HCT116 (cell line): ENCODE data around the gene LRRC8B. TPM values are rescaled to one million over a fixed set of nuclear protein-coding genes. Genes with fewer than 3 reads are reported as not detected.

Experiments used
- ATAC-seq: fragments of 200-7000 bp; cut with Tn5 transposase; 2 replicates; pipeline ENCODE4 v1.9.1; 2020; ENCODE audit warnings: mild to moderate bottlenecking, moderate library complexity
- BruUV-seq: library from RNA; stranded (reverse); fragments of 400-500 nt; replicated peaks from 2 replicates; lab custom pipeline; 2021; lab: Mats Ljungman, UMichigan
- CTCF ChIA-PET: fragments of 300-600 bp; sonication (Branson Sonifier 250); formaldehyde crosslinking; loops from one replicate; lab custom pipeline; 2021; ENCODE audit warnings: antibody characterized with exemption; lab: Charles Lee
- POLR2A ChIA-PET: fragments of 300-600, 350-600 bp; sonication (Branson Sonifier 250); formaldehyde crosslinking; loops from one replicate; lab custom pipeline; 2021; ENCODE audit warnings: antibody characterized with exemption; lab: Charles Lee
- RAD21 ChIA-PET, 2 experiments: fragments of 300-600 bp; sonication (Branson Sonifier 250); formaldehyde crosslinking; loops; one replicate each; lab custom pipeline; 2023; ENCODE audit warnings: low total read pairs in 2 of 2; ENCODE audit not compliant: uncharacterized antibody in 2 of 2, unreplicated experiment in 2 of 2, low non-redundant PET in 1 of 2; lab: Charles Lee
- DNase-seq: peaks from one replicate; pipeline ENCODE4 v3.0.0-alpha.2; 2010; ENCODE audit warnings: low read depth, low spot score
- H2AFZ ChIP-seq: fragments of 200-600 bp; shearing (Covaris generic), sonication (generic); 2 replicates; pipeline ENCODE4 v1.6.1; 2017; ENCODE audit warnings: low read depth, mixed run types, mixed read lengths, antibody characterized with exemption, low read length; ENCODE audit not compliant: poor library complexity, severe bottlenecking
- H3K27ac ChIP-seq: 2 replicates; pipeline ENCODE4 v1.5.1; 2012; ENCODE audit warnings: low read depth, low read length
- H3K27me3 ChIP-seq: fragments of 200-600 bp; sonication (generic); 2 replicates; pipeline ENCODE4 v1.6.1; 2016; ENCODE audit warnings: mixed run types, low read length, mixed read lengths; ENCODE audit not compliant: insufficient read depth
- H3K36me3 ChIP-seq, 2 experiments: fragments of 200-500 bp in 1 of 2; fragments of 200-600 bp in 1 of 2; sonication (Bioruptor generic) in 1 of 2; sonication (generic) in 1 of 2; 2 replicates each; pipeline versions ENCODE4 v1.5.1 to v1.6.1; 2014 to 2016; ENCODE audit warnings: low read length in 2 of 2, inconsistent platforms in 1 of 2, mixed read lengths in 1 of 2, mixed run types in 1 of 2; ENCODE audit not compliant: insufficient read depth in 2 of 2, control insufficient read depth in 1 of 2
- H3K4me1 ChIP-seq, 2 experiments: fragments of 200-600 bp in 1 of 2; sonication (generic) in 1 of 2; 2 replicates each; pipeline versions ENCODE4 v1.5.1 to v1.6.1; 2012 to 2017; ENCODE audit warnings: low read length in 2 of 2, inconsistent platforms in 1 of 2, mild to moderate bottlenecking in 1 of 2, mixed read lengths in 1 of 2, mixed run types in 1 of 2, moderate library complexity in 1 of 2; ENCODE audit not compliant: insufficient read depth in 2 of 2, control insufficient read depth in 1 of 2
- H3K4me2 ChIP-seq: fragments of 200-600 bp; sonication (generic); 2 replicates; pipeline ENCODE4 v1.6.1; 2017; ENCODE audit warnings: mixed run types, low read length, mixed read lengths
- H3K4me3 ChIP-seq, 2 experiments: fragments of 200-600 bp in 1 of 2; sonication (generic) in 1 of 2; replicated peaks in 1 of 2; 2 replicates each; pipeline ENCODE4 v1.5.1; 2011 to 2016; ENCODE audit warnings: low read length in 2 of 2, control low read depth in 1 of 2, low read depth in 1 of 2, mild to moderate bottlenecking in 1 of 2, mixed read lengths in 1 of 2, mixed run types in 1 of 2
- H3K79me2 ChIP-seq: fragments of 200-600 bp; sonication (generic); 2 replicates; pipeline ENCODE4 v1.6.1; 2017; ENCODE audit warnings: mild to moderate bottlenecking, mixed run types, low read length, moderate library complexity, mixed read lengths; ENCODE audit not compliant: insufficient read depth
- H3K9ac ChIP-seq: fragments of 200-600 bp; sonication (generic); 2 replicates; pipeline ENCODE4 v1.6.1; 2016; ENCODE audit warnings: low read length, mixed read lengths
- H3K9me2 ChIP-seq: fragments of 200-600 bp; sonication (generic), shearing (Covaris generic); 2 replicates; pipeline ENCODE4 v1.6.1; 2017; ENCODE audit warnings: mixed run types, mild to moderate bottlenecking, moderate library complexity; ENCODE audit not compliant: insufficient read depth
- H3K9me3 ChIP-seq, 2 experiments: fragments of 200-500 bp in 1 of 2; fragments of 200-600 bp in 1 of 2; sonication (Bioruptor generic) in 1 of 2; sonication (generic) in 1 of 2; 2 replicates each; pipeline ENCODE4 v1.6.1; 2014 to 2017; ENCODE audit warnings: low read length in 2 of 2, mixed read lengths in 2 of 2, inconsistent platforms in 1 of 2, low read depth in 1 of 2, mild to moderate bottlenecking in 1 of 2, mixed run types in 1 of 2, moderate library complexity in 1 of 2; ENCODE audit not compliant: control insufficient read depth in 1 of 2, insufficient read depth in 1 of 2
- H4K20me1 ChIP-seq: fragments of 200-600 bp; sonication (generic), shearing (Covaris generic); 2 replicates; pipeline ENCODE4 v1.6.1; 2017; ENCODE audit warnings: mixed run types, mild to moderate bottlenecking, moderate library complexity; ENCODE audit not compliant: insufficient read depth
- EGR1 ChIP-seq: IDR thresholded peaks from 2 replicates; pipeline ENCODE4 v1.6.1; 2012; ENCODE audit warnings: low read depth
- ELF1 ChIP-seq: IDR thresholded peaks from 2 replicates; pipeline ENCODE4 v1.6.1; 2012; ENCODE audit warnings: low read depth, borderline replicate concordance
- EZH2phosphoT487 ChIP-seq: fragments of 200-600 bp; IDR thresholded peaks from 2 replicates; pipeline ENCODE4 v1.6.1; 2018; ENCODE audit warnings: antibody characterized with exemption, borderline replicate concordance
- FOSL1 ChIP-seq: IDR thresholded peaks from 2 replicates; pipeline ENCODE4 v1.6.1; 2012; ENCODE audit warnings: low read depth
- JUND ChIP-seq: IDR thresholded peaks from 2 replicates; pipeline ENCODE4 v1.6.1; 2012
- POLR2A ChIP-seq: IDR thresholded peaks from 2 replicates; pipeline ENCODE4 v1.7.0; 2011; ENCODE audit warnings: borderline replicate concordance; ENCODE audit not compliant: insufficient read depth, insufficient read length; ENCODE audit errors: extremely low read depth
- RAD21 ChIP-seq: IDR thresholded peaks from 2 replicates; pipeline ENCODE4 v1.6.1; 2012; ENCODE audit warnings: low read depth, mild to moderate bottlenecking
- SP1 ChIP-seq: IDR thresholded peaks from 2 replicates; pipeline ENCODE4 v1.6.1; 2012; ENCODE audit warnings: low read depth
- SRF ChIP-seq: IDR thresholded peaks from 2 replicates; pipeline ENCODE4 v1.6.1; 2012; ENCODE audit warnings: low read depth
- YY1 ChIP-seq: IDR thresholded peaks from 2 replicates; pipeline ENCODE4 v1.6.1; 2011; ENCODE audit warnings: low read length, low read depth, moderate library complexity, mild to moderate bottlenecking; ENCODE audit not compliant: insufficient replicate concordance; ENCODE audit errors: extremely low read depth
- ZFX ChIP-seq: fragments of 450-650 bp; IDR thresholded peaks from 2 replicates; pipeline ENCODE4 v1.6.1; 2017
- ZNF274 ChIP-seq: fragments of 200-500 bp; sonication (Bioruptor generic); IDR thresholded peaks from 2 replicates; pipeline ENCODE4 v1.6.1; 2014; ENCODE audit warnings: mild to moderate bottlenecking, low read depth, low read length, inconsistent platforms
- intact Hi-C: fragments of 100-400 bp; cut with micrococcal nuclease; formaldehyde crosslinking; loops from 2 replicates; pipeline ENCODE4 v1.10.0; 2022
- total RNA-seq: library from RNA; stranded (reverse); gene quantifications from one replicate; pipeline ENCODE4 v1.2.1, GENCODE V29; 2021; ENCODE audit not compliant: unreplicated experiment
- TF ChIP-seq, protein P1 (sequence below): IDR thresholded peaks from 2 replicates; pipeline ENCODE4 v1.6.1; 2012
- TF ChIP-seq, protein P2 (sequence below), 3 experiments: fragments of 200-600 bp in 1 of 3; sonication (generic) in 1 of 3; IDR thresholded peaks in 2 of 3; conservative IDR thresholded peaks in 1 of 3; 2 replicates each; pipeline ENCODE4 v1.5.1; 2012 to 2017; ENCODE audit warnings: low read depth in 2 of 3, low read length in 2 of 3, antibody characterized with exemption in 1 of 3, borderline replicate concordance in 1 of 3, control low read depth in 1 of 3, mild to moderate bottlenecking in 1 of 3, mixed read lengths in 1 of 3, mixed run types in 1 of 3, moderate library complexity in 1 of 3; ENCODE audit not compliant: insufficient read depth in 1 of 3
- TF ChIP-seq, protein P3 (sequence below): IDR thresholded peaks from 2 replicates; pipeline ENCODE4 v1.6.1; 2012; ENCODE audit warnings: low read depth
- TF ChIP-seq, protein P4 (sequence below): IDR thresholded peaks from 2 replicates; pipeline ENCODE4 v1.6.1; 2012
- TF ChIP-seq, protein P5 (sequence below): IDR thresholded peaks from 2 replicates; pipeline ENCODE4 v1.6.1; 2011; ENCODE audit warnings: mild to moderate bottlenecking, low read length, moderate library complexity; ENCODE audit not compliant: insufficient replicate concordance; ENCODE audit errors: extremely low read depth

Gene LRRC8B
- total RNA-seq, 1 experiment from 2014 or later: 17.9 TPM

DNA sequence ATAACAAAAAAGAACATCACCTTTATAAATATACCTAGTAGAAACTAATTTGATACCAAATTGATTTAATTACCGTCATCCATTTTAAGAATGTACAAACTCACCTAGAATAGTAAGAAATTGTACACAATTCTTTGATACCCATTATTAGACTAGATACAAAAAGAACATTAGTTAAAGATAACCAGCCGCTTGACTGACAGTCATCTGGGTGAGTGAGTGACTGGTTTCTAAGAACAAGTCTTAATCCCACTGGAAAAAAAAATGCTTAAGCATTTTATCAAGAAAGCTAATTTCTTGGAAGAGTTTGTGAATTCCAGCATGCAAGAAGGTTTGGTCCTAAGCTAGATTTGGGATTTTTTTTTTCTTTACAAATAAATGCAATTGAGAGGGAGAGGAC lies 10.9 kb downstream of the LRRC8B start:
- BruUV-seq: no TSS peak
- Histone ChIP-seq H3K27me3 (no peaks in the 10 kb centered on the region), H3K4me1 (no peaks in the 10 kb centered on the region), H3K79me2 (peaks cover 81% of the 10 kb centered on the region), H3K9me3 (no peaks in the 10 kb centered on the region), H3K4me2 (no peak overlapping the region), H4K20me1 (no peaks in the 10 kb centered on the region), H3K9me2 (no peaks in the 10 kb centered on the region), H2AFZ (no peak overlapping the region), H3K9ac (no peak overlapping the region), H3K27ac (no peak overlapping the region), H3K4me3 (no peak overlapping the region), H3K36me3 (no peaks in the 10 kb centered on the region)
- intact Hi-C loops: no loop called here
- ATAC-seq: no peak
- no peak for DNase-seq
- ChIA-PET POLR2A (no interaction called here), CTCF (no interaction called here), RAD21 (no interaction called here)
- TF ChIP-seq, protein P1, sequence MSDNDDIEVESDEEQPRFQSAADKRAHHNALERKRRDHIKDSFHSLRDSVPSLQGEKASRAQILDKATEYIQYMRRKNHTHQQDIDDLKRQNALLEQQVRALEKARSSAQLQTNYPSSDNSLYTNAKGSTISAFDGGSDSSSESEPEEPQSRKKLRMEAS: no peak
- TF ChIP-seq, protein P2, sequence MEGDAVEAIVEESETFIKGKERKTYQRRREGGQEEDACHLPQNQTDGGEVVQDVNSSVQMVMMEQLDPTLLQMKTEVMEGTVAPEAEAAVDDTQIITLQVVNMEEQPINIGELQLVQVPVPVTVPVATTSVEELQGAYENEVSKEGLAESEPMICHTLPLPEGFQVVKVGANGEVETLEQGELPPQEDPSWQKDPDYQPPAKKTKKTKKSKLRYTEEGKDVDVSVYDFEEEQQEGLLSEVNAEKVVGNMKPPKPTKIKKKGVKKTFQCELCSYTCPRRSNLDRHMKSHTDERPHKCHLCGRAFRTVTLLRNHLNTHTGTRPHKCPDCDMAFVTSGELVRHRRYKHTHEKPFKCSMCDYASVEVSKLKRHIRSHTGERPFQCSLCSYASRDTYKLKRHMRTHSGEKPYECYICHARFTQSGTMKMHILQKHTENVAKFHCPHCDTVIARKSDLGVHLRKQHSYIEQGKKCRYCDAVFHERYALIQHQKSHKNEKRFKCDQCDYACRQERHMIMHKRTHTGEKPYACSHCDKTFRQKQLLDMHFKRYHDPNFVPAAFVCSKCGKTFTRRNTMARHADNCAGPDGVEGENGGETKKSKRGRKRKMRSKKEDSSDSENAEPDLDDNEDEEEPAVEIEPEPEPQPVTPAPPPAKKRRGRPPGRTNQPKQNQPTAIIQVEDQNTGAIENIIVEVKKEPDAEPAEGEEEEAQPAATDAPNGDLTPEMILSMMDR (IDR thresholded peaks at IDR 0.05 in 2 of 3, conservative IDR thresholded peaks at IDR 0.05 in 1 of 3; ENCODE audit: borderline replicate concordance in 1 of 3, insufficient read depth in 1 of 3, low read depth in 2 of 3, low read length in 2 of 3): no peak
- TF ChIP-seq EGR1 (no peak), ZNF274 (no peak), SP1 (no peak), FOSL1 (no peak), YY1 (no peak), EZH2phosphoT487 (no peak), RAD21 (no peak), SRF (no peak), ZFX (no peak), JUND (no peak), ELF1 (no peak), POLR2A (no peak)
- TF ChIP-seq, protein P3, sequence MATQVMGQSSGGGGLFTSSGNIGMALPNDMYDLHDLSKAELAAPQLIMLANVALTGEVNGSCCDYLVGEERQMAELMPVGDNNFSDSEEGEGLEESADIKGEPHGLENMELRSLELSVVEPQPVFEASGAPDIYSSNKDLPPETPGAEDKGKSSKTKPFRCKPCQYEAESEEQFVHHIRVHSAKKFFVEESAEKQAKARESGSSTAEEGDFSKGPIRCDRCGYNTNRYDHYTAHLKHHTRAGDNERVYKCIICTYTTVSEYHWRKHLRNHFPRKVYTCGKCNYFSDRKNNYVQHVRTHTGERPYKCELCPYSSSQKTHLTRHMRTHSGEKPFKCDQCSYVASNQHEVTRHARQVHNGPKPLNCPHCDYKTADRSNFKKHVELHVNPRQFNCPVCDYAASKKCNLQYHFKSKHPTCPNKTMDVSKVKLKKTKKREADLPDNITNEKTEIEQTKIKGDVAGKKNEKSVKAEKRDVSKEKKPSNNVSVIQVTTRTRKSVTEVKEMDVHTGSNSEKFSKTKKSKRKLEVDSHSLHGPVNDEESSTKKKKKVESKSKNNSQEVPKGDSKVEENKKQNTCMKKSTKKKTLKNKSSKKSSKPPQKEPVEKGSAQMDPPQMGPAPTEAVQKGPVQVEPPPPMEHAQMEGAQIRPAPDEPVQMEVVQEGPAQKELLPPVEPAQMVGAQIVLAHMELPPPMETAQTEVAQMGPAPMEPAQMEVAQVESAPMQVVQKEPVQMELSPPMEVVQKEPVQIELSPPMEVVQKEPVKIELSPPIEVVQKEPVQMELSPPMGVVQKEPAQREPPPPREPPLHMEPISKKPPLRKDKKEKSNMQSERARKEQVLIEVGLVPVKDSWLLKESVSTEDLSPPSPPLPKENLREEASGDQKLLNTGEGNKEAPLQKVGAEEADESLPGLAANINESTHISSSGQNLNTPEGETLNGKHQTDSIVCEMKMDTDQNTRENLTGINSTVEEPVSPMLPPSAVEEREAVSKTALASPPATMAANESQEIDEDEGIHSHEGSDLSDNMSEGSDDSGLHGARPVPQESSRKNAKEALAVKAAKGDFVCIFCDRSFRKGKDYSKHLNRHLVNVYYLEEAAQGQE: no peak
- TF ChIP-seq, protein P4, sequence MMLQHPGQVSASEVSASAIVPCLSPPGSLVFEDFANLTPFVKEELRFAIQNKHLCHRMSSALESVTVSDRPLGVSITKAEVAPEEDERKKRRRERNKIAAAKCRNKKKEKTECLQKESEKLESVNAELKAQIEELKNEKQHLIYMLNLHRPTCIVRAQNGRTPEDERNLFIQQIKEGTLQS: no peak
- TF ChIP-seq, protein P5, sequence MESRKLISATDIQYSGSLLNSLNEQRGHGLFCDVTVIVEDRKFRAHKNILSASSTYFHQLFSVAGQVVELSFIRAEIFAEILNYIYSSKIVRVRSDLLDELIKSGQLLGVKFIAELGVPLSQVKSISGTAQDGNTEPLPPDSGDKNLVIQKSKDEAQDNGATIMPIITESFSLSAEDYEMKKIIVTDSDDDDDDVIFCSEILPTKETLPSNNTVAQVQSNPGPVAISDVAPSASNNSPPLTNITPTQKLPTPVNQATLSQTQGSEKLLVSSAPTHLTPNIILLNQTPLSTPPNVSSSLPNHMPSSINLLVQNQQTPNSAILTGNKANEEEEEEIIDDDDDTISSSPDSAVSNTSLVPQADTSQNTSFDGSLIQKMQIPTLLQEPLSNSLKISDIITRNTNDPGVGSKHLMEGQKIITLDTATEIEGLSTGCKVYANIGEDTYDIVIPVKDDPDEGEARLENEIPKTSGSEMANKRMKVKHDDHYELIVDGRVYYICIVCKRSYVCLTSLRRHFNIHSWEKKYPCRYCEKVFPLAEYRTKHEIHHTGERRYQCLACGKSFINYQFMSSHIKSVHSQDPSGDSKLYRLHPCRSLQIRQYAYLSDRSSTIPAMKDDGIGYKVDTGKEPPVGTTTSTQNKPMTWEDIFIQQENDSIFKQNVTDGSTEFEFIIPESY: no peak
